GM18508 (cell line): ENCODE data around the gene MVB12B.
"Not testable (repeated sequence)": the region's sequence is repeated elsewhere in the genome, so short reads cannot be mapped to it uniquely, and the experiment has no call there.

Source experiments
- ATAC-seq: cut with Tn5 transposase; IDR thresholded peaks from one replicate; pipeline ENCODE4 v1.9.1; 2021; ENCODE audit warnings: moderate number of reproducible peaks; ENCODE audit not compliant: insufficient read depth, unreplicated experiment

MVB12B gene

GRCh38 chr9:126546036-126546435 is 219.4 kb downstream of the MVB12B start:
- no peak for ATAC-seq

GRCh38 chr9:126548312-126548711 is 221.7 kb downstream of the MVB12B start:
- ATAC-seq = no peak

GRCh38 chr9:126549246-126550006 is 222.8 kb downstream of the MVB12B start:
- no peak for ATAC-seq

- no peak for ATAC-seq
Observed at GRCh38 chr9:126550891-126551351, 224.3 kb downstream of the MVB12B start.

- ATAC-seq = no peak
Observed at GRCh38 chr9:126551812-126552211, 225.2 kb downstream of the MVB12B start.

GRCh38 chr9:126554292-126554691 is 227.7 kb downstream of the MVB12B start:
- ATAC-seq = no peak

- ATAC-seq = not testable (repeated sequence)
Observed at GRCh38 chr9:126555421-126555820, 228.8 kb downstream of the MVB12B start.
